ENCODE measurements around the gene BPIFB4.
"Not testable (repeated sequence)": the region's sequence is repeated elsewhere in the genome, so short reads cannot be mapped to it uniquely, and the experiment has no call there.

Gene BPIFB4

DNA sequence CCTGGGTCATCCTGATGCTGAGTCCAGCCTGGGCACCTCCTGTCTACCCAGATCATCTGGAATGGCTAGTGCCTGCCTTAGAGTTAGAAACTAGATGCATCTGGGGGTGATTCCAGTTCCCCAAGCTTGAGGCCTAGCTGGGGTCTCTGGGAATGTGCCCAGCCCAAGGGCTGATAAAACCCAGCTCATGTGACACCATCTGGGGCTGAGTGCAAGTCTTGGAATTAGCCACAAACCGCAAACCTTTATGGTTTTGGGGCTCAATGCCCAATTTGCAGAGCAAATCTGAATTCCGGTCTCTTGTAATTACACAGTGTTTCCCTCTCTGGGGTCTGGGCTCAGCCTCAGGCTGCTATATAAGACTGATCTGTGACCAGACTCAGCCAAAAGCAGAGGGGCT, at the start of gene BPIFB4:
Gene BPIFB4, plus strand, starts transcription at position 385 of the 400 bp plus-strand sequence. CDS start 1,884 bp downstream, outside the sequence.
- no peak for DNase-seq (ENCODE audit: low read depth in 2 of 2)

DNA sequence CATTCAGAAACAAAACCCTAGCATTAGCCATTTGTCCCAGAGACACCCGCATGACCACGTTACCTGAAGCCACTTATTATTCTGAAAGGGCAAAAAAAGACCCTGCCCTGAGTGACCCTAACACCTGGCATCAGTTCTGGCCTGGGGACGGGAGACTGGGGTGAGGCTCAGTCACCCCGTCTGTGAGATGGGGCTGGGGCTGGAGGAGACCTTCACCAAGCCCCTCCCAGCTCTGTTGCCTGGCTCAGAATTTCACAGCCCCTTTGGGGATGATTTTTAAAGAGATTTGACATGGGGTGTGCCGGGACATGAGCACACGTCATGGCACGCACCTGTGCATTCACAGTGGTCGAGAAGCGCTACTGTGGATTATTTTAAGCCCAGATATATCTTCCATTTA, 49.4 kb upstream of the BPIFB4 start:
- DNase-seq (ENCODE audit: low read depth in 2 of 2), result no peak

DNA sequence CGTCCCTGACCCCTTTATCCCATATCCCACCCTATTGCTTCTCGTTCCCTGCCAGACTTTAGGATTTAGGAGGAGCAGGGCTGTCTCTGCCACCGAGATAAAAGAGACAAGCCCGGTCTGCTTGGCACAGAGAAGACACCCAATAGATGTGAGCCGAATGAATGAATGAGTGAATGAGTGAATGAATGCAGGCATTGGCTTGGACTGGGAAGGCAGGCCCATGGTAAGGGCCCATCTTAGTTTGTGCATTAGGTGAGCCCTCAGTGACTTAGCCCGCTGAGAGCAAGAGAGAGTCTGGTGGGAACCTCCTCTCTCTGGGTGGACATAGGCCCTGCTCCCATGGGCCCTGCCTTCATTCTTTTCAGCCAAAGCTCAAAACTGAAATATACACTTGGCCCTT, 48.9 kb upstream of the BPIFB4 start:
- no peak for DNase-seq (ENCODE audit: low read depth in 2 of 2)

DNA sequence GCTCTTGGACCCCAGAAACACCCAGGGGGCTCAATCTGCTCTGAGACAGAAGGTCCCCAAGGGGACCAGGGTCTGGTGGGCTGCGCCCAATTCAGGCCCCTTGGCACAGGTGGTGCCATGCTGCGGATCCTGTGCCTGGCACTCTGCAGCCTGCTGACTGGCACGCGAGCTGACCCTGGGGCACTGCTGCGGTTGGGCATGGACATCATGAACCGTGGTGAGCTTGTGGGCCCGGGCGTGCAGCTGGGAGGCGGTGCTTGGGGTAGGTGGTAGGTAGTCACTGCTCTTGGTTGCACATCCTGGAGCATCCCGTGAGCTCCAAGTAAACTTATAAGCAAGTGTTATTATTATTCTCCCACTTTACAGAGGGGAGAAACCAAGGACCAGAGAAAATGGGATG, 47.9 kb upstream of the BPIFB4 start, which contains the start of gene BPIFB6:
Gene BPIFB6, plus strand, starts transcription at position 118 of the 400 bp plus-strand sequence. Its CDS starts 0 bp downstream, at position 118.
- no peak for DNase-seq (ENCODE audit: low read depth in 2 of 2)

DNA sequence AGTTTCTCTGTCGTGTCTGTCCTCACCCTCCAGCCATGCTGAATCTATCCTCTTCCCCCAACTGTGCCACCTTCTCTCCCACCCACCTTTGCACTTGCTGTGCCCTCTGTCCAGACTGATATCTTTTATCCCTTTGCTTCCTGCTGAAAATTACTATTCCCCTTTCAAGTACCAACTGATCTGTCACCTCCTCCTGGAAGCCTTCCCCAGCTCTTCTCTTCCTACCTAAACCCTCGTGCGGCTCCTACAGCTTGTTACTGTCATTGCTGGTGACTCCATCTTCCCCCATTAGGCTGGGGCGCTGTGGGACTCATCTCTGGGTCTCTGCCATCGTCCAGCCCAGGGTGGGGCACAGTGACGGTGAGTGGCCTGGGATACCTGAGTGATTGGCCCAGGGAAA, 46.9 kb upstream of the BPIFB4 start:
- DNase-seq (ENCODE audit: low read depth in 2 of 2), result no peak

DNA sequence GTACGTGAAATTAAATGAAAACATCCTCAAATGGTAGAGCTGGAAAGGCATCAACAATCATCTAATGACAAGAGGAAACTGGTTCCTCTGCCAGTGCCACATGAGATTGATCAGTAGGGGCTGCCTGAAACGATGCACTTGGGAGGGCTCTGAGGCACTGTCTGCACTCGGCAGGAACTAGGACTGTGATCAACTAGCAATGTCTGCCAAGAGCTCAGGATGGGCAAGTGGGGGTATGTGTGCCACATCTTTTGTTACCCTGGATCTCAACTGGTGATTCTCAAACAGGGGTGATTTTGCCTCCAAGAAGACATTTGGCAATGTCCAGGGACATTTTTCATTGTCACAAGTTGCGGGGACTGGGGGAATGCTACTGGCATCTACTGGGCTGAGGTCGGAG, 46.1 kb upstream of the BPIFB4 start:
- DNase-seq (ENCODE audit: low read depth in 2 of 2), result no peak

DNA sequence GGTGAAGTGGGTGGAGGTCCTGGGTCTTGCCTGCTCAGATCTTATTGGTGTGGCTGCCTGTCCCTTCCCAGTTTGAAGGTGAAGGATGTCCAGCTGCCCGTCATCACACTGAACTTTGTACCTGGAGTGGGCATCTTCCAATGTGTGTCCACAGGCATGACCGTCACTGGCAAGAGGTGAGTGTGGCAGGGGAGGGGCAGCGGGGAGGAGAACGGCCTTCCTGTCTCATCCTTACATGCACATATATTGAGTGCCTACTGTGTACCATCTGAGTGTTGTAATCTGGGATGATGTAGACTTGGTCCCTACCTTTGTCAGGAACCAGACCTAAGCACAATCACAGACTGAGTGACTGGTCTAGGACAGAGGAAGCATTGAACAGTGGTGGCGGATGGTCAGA, 45.3 kb upstream of the BPIFB4 start:
- no peak for DNase-seq (ENCODE audit: low read depth in 2 of 2)

DNA sequence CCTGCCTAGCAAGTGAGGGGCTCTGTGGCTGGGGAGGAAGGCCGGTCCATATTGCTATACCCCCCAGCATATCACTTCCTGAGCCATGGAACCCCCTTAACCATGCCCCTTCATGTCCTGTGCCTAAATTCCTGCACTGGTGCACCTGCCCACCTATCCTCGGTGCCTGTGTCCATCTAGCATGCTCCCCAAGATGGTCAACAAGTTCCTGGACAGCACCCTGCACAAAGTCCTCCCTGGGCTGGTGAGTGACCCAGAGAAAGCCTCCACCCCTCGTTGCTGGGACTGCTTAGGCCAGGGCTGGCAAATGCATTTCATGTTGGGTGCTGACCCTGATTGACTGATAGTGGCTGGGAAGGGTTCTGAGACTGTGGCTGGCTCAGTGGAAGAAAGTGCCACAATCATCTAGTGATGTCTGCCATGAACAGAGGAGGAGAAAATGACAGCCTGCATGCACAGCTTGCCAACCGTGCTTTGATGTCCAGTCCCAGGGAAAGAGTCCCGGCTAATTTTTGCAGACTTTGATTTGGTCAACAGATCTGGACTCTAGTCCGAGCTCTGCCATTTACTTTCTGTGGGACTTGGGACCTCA, 44.4 kb upstream of the BPIFB4 start:
- no peak for DNase-seq (ENCODE audit: low read depth in 2 of 2)

DNA sequence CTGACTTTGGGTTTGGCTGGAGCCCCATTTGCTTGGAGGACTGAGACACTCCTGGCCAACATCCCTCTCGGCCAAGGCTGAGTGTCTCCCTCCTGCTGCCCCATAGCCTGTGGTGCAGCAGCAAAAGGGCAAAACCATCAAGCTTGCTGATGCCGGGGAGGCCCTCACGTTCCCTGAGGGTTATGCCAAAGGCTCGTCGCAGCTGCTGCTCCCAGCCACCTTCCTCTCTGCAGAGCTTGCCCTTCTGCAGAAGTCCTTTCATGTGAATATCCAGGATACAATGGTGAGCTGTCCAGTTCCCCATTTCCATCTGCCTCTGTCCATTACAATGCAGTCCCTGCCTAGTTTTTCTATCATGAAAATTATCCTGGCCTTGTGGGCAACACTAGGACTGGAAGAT, 42.0 kb upstream of the BPIFB4 start:
- no peak for DNase-seq (ENCODE audit: low read depth in 2 of 2)

DNA sequence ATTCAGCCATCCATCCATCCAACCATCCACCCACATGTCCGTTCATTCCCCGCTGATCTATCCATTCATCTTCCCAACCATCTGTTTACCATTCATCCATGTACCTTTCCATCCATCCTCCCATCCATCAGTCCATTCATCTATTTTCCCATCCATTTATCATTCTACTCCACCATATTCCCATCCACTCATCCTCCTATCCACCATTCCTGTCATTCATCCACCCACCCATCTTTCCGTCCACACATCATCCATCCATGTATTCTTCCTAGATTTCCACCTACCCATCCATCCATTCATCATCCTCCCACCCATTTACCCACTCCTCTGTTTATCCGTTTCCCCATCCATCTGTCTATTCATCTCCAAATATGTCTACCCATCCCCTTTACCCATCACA, 41.2 kb upstream of the BPIFB4 start:
- DNase-seq (ENCODE audit: low read depth in 2 of 2), result no peak

DNA sequence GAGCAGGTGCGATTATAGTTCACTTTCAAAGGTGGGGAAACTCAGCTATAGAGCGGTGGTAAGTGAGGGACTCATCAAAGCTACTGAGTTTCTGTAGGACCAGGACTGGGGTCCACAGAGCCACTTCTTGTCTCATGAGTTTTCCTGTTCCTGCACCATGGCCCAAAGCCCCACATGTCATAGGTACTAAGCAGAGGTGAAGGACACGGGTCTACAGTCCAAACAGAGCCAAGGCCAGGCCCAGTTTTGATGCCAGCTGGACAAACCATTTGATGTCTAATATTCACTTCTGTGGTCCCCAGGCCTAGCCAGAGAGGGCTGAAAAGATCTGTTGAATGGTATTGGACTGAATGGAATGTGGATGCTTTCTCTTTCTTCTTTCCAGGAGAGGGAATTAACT, 37.0 kb upstream of the BPIFB4 start:
- DNase-seq (ENCODE audit: low read depth in 2 of 2), result no peak

DNA sequence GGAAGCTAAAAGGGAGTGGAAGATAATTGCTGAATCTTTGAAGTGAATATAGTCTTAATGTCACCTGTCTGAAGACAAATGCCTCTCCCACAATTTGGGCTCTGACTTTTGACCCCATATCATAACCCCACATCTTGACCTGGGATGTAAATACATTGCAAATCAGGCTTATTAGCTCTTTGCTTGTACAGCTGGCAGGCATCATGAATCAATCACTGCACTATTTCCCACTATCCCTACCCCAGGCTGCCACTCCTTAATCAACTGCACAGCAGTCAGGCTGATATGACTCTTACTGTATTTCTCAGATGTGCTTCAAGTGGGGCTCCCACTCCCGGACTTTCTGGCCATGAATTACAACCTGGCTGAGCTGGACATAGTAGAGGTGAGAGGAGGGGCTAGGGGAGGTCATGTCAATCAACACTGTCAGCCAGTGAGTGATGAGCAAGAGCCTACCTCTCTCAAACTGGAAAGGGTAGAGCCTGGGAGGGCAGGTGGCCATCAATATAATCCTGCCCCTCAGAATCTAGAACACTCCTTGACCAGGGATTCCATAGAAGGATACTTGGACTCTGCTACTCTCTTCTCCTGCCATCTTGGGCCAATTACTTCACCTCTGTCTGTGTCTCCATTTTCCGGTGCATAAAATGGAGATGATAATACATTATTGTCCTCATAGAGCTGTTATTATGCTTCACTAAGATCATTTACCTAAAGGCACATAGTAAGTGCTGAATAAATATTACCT, 36.3 kb upstream of the BPIFB4 start:
- no peak for DNase-seq (ENCODE audit: low read depth in 2 of 2)

DNA sequence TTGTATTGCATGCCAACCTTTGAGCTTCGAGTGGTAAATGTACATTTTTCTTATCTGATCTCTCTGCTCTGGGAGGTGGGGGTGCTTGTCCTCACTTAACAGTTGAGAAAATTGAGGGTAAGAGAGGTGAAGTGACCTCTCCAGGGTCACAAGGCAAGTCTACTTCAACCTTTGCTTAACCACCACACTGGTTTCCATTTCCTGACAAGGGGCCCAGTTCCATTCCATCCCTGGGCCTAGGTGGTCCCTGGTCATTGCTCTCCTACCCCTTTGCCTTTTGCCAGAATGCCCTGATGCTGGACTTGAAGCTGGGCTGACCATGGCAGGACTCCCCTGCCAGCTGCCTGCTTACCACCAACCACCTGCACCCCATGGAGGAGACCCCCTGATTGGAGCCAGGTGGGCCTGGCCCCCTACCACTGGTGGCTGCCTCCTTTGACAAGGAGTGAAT, 35.7 kb upstream of the BPIFB4 start:
- DNase-seq (ENCODE audit: low read depth in 2 of 2), result no peak

DNA sequence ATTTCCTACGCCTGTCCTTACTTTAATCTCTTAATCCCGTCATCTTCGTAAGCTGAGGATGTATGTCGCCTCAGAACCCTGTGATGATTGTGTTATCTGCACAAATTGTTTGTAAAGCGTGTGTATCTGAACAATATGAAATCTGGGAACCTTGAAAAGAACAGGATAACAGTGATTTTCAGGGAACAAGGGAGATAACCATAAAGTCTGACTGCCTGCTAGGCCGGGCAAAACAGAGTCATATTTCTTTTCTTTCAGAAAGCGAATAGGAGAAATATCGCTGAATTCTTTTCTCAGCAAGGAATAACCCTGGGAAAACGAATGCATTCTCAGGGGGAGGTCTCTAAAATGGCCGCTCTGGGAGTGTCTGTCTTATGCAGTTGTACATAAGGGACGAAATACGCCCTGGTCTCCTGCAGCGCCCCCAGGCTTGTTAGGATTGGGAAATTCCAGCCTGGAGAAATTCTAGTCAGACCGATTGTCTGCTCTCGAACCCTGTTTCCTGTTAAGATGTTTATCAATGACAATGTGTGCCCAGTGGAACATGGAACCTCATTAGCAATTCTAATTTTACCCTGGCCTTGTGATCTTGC, 34.2 kb upstream of the BPIFB4 start:
- not testable (repeated sequence) for DNase-seq (ENCODE audit: low read depth in 2 of 2)

DNA sequence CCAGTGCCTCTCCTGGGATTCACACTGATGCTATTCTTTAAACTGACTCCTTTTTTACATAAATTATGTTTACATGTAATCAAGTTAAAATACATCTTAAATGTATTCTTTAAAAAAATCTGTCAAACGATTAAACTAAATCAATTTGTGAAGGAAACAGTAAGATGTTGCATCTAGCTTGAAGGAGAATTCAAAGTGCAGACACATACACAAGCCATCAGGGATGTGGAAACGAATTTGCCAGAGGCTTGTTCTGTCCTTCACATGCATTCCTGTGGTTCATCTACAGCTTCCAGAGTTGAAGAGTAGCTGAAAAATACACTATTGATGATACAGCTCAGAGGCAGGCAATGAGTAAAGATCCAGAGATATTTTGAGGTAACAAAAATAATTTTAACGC, 33.0 kb upstream of the BPIFB4 start:
- DNase-seq (ENCODE audit: low read depth in 2 of 2), result no peak

DNA sequence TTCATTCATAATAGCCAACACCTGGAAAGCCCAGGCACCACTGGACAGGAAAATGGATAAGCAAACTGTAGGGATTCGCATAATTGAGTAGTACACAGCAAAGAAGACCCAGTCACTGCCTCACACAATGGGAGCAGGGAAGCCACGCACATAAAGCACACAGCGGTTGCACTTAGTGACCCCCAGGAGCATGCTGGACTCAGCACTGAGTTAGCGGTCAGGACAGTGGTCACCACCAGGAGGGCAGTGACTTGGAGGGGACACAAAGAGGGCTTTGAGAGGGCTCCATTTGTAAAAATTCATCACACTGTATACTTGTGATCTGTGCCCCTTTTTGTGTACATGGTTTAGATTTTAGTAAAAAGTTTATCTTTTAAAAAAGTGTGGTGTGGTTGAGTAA, 28.1 kb upstream of the BPIFB4 start:
- no peak for DNase-seq (ENCODE audit: low read depth in 2 of 2)

DNA sequence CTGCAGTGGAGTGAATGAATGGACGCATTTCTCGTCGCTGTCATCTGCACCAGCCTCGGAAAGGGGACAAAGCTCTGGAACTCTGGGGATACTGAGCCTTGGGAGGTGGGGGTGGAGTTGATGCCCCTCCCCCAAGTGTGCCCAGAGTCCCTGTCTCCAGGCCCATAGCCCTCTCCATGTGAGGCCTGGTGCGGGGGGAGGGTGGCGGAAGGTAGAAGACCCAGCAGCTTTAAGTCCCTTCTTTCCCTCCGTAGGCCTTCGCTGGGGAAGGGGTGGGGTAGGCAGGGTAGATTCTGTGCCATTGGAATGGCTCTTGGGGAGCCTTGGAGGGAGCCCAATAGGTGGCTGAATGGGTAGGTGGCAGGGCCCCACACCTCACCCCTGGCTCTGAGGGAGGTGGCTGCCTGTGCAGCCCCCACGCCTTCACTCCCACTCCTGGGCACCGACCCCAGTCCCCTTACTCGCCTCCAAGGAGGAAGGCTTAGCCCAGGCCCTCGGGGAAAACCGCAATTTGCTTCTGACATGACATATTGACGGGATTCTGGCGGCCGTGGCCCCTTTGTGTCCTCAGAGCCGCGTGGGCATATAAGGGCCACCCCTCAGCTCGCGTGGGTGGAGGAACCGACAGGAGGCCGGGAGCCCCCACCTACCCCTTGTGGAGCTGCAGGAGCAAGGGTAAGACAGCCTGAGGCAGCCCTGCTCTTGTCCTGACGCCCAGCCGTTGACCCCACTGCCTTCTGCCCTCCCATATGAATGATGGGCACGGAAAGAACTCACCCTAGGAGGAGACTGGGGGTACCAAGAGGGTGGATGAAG, 25.9 kb upstream of the BPIFB4 start, which contains the start of gene BPIFB3:
Gene BPIFB3, plus strand, starts transcription at position 613 of the 816 bp plus-strand sequence. CDS start 1,533 bp downstream, outside the sequence.
- DNase-seq (ENCODE audit: low read depth in 2 of 2), result no peak

DNA sequence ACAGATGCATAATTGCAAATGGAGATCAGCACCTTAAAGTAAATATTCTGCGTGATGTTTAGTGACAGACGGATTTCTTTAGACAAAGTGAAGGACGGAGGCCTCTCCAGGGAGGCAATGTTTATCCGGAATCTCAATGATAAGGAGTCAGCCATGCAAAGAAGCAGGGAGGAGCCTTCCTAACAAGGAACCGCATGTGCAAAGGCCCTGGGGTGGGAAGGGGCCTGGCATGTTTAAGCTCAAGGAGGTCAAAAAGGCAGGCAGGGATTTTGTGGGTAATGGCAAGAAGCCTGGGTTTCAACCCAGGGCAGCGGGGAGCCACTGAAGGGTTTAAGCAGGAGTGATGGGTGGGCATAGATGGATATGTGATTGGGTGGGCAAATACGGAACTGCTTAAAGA, 25.1 kb upstream of the BPIFB4 start:
- no peak for DNase-seq (ENCODE audit: low read depth in 2 of 2)

DNA sequence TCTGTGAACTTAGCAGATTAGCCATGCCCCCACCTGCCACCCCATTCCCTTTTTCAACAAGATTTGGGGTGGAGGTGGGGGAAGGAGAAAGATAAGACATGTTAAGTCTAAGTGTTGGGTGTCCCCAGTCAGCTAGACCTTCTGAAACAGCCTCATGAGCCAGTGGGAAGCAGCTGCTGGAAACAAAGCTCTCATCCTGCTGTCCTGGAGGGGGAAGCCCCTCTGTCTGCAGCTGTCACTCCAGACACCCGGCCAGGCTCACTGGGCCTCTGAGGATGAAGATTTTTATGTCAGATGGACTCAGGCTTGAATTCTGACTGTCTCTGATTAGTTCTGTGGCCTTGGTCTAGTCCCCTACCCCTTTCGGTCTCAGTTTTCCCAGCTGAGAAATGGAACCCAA, 24.7 kb upstream of the BPIFB4 start:
- no peak for DNase-seq (ENCODE audit: low read depth in 2 of 2)

DNA sequence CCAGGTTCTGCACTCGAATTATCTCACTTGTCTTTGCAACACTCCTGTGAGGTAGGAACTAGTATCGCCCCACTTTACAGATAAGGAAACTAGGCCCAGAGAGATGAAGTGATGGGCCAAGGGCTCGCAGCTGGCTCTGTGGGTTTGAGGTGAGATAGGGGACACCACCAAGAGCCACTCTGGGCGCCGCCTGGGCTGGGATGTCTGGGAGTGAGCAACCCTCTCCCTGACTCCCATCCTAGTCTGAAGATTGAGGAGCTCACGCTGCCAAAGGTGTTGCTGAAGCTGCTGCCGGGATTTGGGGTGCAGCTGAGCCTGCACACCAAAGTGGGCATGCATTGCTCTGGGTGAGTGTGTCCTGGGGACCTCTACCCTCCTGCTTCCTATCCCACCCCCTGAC, 20.3 kb upstream of the BPIFB4 start:
- DNase-seq (ENCODE audit: low read depth in 2 of 2), result no peak

DNA sequence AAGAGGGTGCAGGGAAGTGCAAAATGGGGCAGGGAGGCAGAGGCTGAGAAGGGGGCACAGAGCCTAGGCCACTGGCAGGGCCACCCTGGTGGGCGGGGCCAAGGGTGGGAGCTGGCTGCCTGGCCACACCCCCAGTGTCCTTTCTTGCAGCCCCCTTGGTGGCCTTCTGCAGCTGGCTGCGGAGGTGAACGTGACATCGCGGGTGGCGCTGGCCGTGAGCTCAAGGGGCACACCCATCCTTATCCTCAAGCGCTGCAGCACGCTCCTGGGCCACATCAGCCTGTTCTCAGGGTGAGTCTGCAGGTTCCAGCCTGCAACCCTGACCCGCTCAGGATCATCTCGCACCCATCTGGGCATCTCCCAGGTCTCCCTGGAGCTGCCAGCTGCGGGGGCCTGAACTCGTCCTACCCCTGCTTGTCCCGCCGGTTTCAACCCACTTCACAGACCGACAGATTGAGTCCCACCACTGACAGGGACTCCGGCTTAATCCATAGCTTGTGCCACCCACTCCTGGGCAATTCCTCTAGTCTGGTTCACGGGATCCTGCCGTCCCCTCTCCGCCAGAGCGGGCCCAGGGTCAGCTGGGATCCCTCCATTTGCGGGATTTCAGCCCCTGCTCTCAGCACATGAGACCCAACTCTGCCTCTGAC, 19.6 kb upstream of the BPIFB4 start:
- no peak for DNase-seq (ENCODE audit: low read depth in 2 of 2)

DNA sequence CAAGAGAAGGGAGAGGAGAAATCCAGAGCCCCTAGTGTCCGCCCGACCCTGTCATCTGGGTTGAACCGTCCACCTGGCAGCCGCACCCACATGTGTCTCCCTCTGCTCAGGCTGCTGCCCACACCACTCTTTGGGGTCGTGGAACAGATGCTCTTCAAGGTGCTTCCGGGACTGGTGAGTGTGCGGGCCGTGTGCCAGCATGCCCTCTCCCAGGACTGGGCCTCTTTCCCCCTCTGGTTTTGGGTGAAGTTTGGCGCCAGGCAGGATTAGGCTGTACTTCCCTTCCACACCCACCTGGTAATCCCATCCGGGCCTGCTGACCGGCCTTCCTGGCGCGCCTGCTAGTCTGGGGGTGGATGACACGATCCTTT, 17.8 kb upstream of the BPIFB4 start:
- DNase-seq (ENCODE audit: low read depth in 2 of 2), result no peak
